HL-60 (cell line): ENCODE data around the gene NPEPPS.

Source experiments
- DNase-seq, 2 experiments: peaks; one replicate each; pipeline ENCODE4 v3.0.0-alpha.2; 2010 to 2020; ENCODE audit warnings: low read depth in 1 of 2, low spot score in 1 of 2
- H3K27ac ChIP-seq: fragments of 250-450 bp; sonication (Bioruptor Pico); replicated peaks from 2 replicates; pipeline ENCODE4 v1.5.1; 2020; ENCODE audit warnings: mild to moderate bottlenecking, moderate library complexity
- H3K27me3 ChIP-seq: fragments of 250-450 bp; sonication (Bioruptor Pico); 2 replicates; pipeline ENCODE4 v1.5.1; 2021; ENCODE audit warnings: mild to moderate bottlenecking, moderate library complexity; ENCODE audit not compliant: insufficient read depth, poor library complexity, severe bottlenecking
- H3K4me3 ChIP-seq: replicated peaks from 2 replicates; pipeline ENCODE4 v1.5.1; 2011; ENCODE audit warnings: mild to moderate bottlenecking, control low read depth, low read length; ENCODE audit not compliant: insufficient read depth
- GABPA ChIP-seq: IDR thresholded peaks from 2 replicates; pipeline ENCODE4 v1.6.1; 2012; ENCODE audit warnings: low read depth
- POLR2AphosphoS5 ChIP-seq: IDR thresholded peaks from 2 replicates; pipeline ENCODE4 v1.6.1; 2012; ENCODE audit warnings: low read depth
- SPI1 ChIP-seq: IDR thresholded peaks from 2 replicates; pipeline ENCODE4 v1.6.1; 2012; ENCODE audit warnings: low read depth, mild to moderate bottlenecking, borderline replicate concordance
- TF ChIP-seq, protein P1 (sequence below): IDR thresholded peaks from one replicate; pipeline ENCODE4 v1.5.1; 2011; ENCODE audit warnings: low read length, control low read depth, inconsistent platforms; ENCODE audit not compliant: insufficient read depth
- TF ChIP-seq, protein P2 (sequence below): IDR thresholded peaks from 2 replicates; pipeline ENCODE4 v1.6.1; 2012; ENCODE audit warnings: low read depth; ENCODE audit not compliant: insufficient replicate concordance

The NPEPPS gene

DNA sequence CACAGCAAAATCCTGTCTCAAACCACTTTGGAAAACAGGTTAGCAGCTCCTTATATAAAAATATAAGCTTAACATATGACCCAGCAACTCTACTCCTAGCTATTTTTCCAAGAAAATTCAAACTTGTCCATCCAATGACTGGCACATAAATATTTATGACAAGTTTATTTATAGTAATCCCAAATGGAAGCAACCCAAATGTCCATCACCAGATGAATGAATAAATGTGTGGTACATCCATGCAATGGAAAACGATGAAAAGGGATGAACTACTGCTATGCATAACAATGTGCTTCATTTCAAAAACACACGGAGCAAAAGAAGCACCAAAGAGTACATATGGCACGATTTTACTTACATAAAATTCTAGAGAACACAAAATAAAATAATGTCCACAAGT, 109.2 kb downstream of the NPEPPS start:
- no peaks in the 10 kb centered on the region for H3K27me3 ChIP-seq
- TF ChIP-seq SPI1 (no peak), POLR2AphosphoS5 (no peak), GABPA (no peak)
- TF ChIP-seq, protein P1, sequence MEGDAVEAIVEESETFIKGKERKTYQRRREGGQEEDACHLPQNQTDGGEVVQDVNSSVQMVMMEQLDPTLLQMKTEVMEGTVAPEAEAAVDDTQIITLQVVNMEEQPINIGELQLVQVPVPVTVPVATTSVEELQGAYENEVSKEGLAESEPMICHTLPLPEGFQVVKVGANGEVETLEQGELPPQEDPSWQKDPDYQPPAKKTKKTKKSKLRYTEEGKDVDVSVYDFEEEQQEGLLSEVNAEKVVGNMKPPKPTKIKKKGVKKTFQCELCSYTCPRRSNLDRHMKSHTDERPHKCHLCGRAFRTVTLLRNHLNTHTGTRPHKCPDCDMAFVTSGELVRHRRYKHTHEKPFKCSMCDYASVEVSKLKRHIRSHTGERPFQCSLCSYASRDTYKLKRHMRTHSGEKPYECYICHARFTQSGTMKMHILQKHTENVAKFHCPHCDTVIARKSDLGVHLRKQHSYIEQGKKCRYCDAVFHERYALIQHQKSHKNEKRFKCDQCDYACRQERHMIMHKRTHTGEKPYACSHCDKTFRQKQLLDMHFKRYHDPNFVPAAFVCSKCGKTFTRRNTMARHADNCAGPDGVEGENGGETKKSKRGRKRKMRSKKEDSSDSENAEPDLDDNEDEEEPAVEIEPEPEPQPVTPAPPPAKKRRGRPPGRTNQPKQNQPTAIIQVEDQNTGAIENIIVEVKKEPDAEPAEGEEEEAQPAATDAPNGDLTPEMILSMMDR, result no peak
- TF ChIP-seq, protein P2, sequence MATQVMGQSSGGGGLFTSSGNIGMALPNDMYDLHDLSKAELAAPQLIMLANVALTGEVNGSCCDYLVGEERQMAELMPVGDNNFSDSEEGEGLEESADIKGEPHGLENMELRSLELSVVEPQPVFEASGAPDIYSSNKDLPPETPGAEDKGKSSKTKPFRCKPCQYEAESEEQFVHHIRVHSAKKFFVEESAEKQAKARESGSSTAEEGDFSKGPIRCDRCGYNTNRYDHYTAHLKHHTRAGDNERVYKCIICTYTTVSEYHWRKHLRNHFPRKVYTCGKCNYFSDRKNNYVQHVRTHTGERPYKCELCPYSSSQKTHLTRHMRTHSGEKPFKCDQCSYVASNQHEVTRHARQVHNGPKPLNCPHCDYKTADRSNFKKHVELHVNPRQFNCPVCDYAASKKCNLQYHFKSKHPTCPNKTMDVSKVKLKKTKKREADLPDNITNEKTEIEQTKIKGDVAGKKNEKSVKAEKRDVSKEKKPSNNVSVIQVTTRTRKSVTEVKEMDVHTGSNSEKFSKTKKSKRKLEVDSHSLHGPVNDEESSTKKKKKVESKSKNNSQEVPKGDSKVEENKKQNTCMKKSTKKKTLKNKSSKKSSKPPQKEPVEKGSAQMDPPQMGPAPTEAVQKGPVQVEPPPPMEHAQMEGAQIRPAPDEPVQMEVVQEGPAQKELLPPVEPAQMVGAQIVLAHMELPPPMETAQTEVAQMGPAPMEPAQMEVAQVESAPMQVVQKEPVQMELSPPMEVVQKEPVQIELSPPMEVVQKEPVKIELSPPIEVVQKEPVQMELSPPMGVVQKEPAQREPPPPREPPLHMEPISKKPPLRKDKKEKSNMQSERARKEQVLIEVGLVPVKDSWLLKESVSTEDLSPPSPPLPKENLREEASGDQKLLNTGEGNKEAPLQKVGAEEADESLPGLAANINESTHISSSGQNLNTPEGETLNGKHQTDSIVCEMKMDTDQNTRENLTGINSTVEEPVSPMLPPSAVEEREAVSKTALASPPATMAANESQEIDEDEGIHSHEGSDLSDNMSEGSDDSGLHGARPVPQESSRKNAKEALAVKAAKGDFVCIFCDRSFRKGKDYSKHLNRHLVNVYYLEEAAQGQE, result no peak
- no peak for DNase-seq
- no peak overlapping the region for H3K27ac ChIP-seq
- no peak overlapping the region for H3K4me3 ChIP-seq

DNA sequence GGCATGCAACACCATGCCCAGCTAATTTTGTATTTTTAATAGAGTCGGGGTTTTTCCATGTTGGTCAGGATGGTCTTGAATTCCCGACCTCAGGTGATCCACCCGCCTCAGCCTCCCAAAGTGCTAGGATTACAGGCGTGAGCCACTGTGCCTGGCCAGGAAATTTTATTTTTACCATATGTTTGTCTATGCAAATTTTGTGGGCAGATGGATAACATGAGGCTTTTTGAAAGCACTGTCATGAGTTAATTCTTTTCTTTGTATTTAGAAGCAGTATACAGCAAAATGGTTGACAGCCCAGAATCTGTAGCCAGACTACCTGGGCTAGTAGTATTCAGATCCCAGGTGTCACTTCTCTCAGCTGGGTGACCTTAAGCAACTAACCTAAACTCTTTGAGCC, 110.3 kb downstream of the NPEPPS start:
- H3K4me3 ChIP-seq, result no peak overlapping the region
- no peak overlapping the region for H3K27ac ChIP-seq
- H3K27me3 ChIP-seq, result no peaks in the 10 kb centered on the region
- no peak for TF ChIP-seq GABPA
- TF ChIP-seq, protein P2, result no peak
- TF ChIP-seq, protein P1, result no peak
- TF ChIP-seq SPI1, result no peak
- TF ChIP-seq POLR2AphosphoS5, result no peak
- no peak for DNase-seq

DNA sequence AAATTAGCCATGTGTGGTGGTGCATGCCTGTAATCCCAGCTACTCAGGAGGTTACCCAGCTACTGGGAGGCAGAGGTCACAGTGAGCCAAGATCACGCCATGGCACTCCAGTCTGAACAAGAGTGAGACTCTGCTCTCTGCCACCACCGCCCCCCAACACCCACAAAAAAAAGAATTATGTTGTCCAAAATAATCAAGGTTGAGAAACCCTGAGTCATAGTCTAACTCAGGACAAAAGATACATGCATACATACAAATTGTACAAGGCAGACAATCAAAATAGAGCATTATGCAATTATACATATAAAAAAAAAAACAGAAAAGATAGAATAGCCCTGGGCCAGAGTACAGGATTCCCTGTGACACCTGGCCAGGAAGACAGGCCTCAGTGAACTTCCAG, 112.2 kb downstream of the NPEPPS start:
- no peak for DNase-seq
- no peaks in the 10 kb centered on the region for H3K27me3 ChIP-seq
- H3K27ac ChIP-seq, result no peak overlapping the region
- H3K4me3 ChIP-seq, result no peak overlapping the region
- TF ChIP-seq POLR2AphosphoS5, result no peak
- no peak for TF ChIP-seq GABPA
- TF ChIP-seq SPI1, result no peak
- TF ChIP-seq, protein P1, result no peak
- TF ChIP-seq, protein P2, result no peak
